CD4-positive, alpha-beta T cell treated with Interferon alpha-2 for 1 hour (primary cell): ENCODE data around the gene DPP6.

Experiments
- DNase-seq, 2 donors: peaks; one replicate each; pipeline ENCODE4 v3.0.0-alpha.2; 2020 to 2022

Gene DPP6

DNA sequence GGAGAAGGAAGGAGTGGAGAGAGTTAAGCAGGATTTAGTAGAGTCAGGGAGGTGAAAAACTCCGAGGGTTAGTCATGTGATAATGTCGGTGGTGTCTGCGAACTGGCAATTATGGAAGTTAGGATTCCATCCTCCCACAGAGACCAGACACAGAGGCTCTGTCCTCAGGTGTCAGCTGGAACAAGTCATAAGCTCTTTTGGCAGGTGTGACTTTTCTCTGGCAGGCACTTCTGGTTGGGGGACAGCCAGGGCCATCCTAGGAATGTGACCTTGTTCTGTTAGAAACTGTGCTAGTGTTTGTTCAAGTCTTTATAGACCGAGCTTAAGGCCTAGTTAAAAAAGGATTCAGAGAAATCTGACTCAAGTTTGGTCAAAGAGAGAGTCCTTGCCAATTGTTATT, 371.0 kb downstream of the DPP6 start:
- no peak for DNase-seq

DNA sequence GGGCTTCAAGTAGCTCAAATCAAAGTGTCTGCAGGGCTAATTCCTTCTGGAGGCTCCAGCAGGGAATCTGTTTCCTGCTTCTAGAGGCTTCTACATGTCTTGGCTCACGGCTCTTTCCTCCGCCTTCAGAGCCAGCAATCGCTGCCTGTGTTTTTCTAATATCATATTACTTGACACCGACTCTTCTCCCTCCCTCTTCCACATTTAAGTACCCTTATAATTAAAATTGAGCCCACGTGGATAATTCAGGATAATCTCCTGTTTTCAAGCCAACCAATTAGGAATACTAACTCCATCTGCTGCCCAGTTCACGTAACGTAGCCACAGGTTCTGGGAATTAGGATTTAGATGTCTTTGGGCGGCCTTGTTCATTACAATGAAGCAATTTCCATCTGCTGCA, 372.2 kb downstream of the DPP6 start:
- no peak for DNase-seq

DNA sequence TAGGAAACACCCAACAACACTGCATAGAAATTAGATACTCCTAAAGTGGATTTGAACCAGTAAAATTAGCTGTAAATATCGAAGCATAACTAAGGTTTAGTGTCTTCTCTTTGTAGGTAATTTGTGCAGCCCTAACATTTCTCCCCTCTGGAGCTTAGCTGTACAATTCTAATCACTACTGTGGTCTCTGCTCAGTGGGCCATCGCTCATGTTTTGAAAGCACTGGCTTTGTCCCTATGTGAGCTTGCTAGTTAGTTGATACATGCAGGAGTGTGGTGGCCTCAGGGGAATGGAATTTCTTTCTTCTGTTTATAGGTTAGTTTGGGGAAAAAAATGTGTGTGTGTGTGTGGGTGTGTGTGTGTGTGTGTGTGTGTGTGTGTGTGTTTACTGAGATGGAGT, 373.1 kb downstream of the DPP6 start:
- DNase-seq, result no peak

- DNase-seq, result no peak
These were observed 374.6 kb downstream of the DPP6 start for GRCh38 chr7:154426778-154427177.

DNA sequence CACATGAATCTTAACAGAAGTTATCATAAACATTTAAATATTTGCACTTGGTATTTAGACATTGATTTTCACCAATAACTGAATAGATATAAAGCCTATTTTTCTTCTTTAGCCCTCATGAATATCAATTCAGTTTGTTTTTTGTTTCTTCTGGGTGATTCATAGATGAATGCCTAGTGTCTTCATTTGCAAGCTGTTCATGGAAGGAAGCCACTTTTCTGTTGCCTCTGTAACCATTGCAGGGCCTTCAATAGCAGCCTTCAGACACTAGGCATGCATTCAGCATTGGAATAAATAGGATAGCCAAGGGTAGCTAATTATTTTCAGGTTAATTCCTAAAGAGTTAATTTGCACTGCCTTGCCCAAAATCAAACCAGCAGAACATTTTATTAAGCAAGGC, 375.3 kb downstream of the DPP6 start:
- no peak for DNase-seq

- DNase-seq, result no peak
These were observed 377.6 kb downstream of the DPP6 start for GRCh38 chr7:154429666-154430404.

DNA sequence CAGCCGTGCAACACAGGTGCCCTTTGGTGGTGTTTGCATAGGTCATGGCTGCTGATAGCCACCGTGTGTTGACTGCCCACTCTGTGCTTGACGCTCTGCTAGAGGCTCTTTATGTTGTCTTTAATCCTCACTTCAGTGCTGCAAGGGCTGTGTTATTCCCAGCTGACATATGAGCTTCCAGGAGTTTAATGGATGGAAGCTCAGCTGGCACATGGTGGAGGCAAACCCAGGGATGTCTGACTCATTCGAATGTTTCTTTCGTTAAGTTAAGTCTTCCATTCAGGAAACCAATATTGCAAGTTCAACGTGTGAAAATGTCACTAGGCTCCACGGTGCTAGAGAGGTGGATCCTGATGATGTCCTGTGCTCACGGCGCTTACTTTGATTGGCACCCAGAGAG, 378.4 kb downstream of the DPP6 start:
- DNase-seq, result no peak

DNA sequence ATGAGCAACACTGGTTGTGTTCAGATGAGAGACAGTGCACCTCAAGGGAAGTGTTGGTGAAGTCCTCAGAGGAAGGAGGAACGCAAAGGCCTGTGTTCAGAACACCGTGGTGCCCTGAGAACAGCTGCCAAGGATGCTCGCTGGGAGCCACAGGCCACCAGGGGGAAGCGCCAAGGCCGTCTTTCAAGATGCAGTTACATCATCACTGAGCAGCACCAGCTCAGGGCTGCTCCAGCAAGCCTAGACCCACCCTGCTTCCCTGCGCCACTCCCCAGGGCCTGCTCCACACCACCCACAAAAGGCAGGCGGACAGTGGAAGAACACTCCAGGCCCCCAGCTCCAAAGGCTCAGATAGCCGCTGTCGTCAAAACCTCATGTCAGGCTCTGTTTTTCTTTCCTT, 378.8 kb downstream of the DPP6 start:
- no peak for DNase-seq

GRCh38 chr7:154433632-154434598, 381.7 kb downstream of the DPP6 start:
- no peak for DNase-seq

- DNase-seq, result no peak
These were observed 384.4 kb downstream of the DPP6 start for GRCh38 chr7:154436560-154436959.

DNA sequence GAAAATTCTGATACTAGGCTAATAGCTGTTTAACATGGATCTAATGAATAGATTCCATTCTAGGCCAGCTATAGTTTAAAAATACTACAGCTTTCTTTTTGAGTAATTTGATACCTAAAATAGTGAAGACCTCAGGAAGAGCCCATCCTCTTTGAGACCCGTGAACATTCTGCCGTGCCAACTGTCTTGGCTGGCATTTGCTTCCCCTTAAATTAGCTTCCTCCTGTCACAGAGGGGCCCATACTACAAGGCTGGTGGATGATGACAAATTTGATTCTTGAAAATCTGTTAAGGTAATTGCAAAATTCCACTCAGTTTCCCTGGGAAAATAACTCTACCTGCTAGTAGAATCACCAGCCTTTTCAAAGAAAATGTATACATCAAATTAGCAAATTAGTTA, 385.0 kb downstream of the DPP6 start:
- no peak for DNase-seq

DNA sequence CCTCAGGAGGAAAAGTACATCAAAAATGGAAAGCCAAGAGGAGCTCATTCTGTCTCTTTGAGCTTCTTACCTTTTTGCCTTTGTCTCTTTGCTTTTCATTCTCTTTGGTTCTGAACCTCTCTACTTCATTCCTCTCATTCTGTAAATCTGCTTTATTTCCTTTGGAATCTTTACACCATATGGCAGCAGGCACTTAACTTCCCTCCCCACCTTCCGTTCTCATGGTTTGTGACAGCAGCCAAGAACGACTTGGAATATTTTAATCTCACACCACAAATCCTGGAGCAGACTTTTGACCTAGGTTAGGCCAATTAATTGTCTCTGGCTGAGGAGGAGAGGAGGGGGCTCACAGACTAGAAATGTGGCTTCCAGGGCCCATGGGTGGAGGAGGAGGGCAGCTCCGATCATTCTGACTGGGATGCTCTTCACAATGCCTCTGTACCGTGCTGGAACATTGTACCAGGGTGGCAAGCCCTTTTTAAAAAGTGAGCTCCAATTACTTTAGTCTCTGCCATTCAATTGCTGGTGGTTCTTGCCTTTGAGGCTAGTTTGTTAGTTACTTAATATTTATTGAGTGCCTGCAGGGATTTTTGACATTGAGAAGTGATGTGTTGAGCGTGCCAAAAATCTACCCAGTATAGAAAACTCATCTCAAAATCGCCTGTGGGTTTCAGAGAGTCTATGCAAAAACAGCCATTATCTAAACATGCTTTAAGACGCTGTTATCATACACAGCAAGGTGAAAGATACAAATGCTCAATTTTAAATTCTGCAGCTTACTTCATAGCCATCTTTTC, 386.6 kb downstream of the DPP6 start:
- DNase-seq, result no peak

DNA sequence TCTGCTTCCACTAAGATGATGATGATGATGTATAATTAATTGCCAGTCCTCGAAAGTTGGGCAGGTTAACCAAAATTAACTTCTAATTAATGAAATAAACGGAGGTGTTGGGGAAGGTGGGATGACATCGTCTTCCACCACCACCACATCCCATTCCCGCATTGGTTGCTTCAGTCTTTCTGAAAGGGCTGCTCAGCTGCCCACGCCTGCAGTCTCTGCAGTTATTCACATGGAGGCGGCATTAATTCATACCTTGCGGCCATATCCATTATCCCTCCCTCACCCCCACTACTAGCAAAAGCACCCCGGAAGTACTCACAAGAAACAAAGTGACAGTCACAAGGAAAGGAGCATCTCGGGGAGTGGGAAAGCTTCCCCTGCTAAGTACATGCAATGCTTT, 387.9 kb downstream of the DPP6 start:
- DNase-seq, result no peak

DNA sequence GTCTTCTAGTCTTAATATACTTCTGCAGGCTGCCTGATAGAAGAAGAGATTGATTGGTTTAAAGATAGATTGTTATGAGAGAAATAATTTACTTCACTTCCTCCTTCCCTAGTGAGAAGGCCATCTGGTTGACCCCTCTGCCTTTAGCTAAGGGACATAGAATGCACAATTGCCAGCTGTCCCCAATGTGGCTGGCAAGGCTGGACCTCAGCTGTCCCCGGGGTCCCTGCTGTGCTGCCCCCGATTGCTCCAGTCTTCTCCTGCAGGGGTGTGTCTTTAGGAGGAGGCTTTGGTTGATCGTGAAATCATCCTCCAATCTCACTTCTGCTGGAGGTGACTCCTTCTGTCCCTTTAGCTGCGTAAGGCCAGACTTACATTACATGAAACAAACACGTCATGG, 388.5 kb downstream of the DPP6 start:
- DNase-seq, result no peak

- DNase-seq, result no peak
These were observed 389.6 kb downstream of the DPP6 start for GRCh38 chr7:154441811-154442210.

DNA sequence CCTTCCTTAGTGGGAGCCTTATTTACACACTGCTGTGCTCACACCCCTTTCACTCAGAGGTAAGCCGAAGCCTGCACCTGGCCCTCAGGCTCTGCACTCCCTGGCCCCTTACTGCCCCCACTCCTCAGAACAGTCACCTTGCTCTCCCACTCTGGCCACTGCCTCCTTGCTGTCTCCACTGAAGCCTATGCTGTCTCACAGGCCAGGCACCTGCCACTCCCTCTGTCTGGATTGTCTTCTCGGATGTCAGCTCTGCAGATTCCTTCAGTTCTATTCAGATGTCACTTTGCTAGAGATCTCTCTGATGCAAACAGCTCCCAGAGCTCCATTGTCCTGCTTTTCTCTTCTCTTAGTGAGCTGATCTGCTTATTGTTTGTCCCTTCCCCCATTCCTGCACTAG, 390.7 kb downstream of the DPP6 start:
- no peak for DNase-seq

DNA sequence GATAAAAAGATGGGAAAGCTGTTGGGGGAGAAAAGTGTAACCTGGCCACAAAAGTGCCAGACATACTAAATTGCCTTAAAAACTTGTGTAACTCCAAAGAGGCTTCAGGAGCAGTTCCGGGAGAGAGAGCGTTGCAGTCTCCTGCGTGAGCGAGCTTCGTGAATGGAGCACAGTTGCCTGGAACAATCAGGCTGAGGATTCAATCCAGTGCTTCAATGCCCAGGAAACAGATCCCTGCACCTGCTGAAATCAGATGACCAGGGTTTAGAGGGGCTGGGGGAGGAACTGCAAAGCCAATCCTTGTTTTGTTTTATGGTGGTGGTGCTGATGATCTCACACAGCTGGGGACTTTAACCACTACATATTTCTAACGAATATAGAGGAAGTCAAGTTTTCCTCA, 398.3 kb downstream of the DPP6 start:
- no peak for DNase-seq

DNA sequence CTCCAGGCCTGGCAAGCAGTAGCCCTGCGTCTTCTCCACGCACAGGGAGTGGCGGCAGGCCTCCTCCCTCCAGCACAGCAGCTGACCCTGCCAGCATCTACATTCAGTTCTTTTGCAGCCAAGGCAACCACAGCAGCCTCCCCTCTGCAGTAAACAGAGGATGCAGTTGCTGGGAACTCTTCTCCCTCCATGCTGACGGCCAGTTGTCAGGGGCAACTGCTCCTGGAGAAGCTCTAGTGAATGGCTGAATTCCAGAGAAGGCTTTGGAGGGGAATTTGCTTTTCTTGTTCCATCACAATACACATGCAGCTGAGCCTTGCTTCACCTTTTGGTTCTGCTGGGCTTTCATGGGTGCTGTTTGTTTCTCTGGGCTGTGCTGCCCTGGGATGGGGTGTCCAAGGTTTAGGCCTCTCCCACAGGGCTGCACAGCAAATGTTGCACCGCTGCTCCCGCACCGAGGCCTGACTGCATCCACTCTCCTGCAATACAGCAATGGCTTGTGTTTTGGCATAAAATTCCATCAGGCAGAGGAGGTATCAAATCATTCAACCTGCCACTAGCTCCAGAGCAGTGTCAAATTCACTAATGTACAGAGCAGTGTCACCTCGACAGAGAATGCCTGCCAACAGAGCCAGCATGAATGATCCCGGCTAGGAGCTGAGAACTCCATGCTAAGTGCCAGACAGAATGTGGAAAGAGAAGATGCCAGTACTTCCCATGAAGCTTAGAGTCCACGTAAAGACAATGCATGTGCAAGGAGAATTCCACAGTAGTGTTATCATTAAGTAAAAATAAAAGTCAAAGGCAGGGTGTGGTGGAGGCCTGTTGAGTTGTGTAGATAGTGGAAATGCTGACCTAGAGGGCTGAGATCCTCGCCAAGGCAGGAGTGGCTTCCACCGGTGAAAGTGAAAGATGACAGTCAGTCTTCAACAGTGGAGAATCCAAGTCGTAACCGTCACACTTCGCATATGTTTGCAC, 399.6 kb downstream of the DPP6 start:
- DNase-seq, result no peak

DNA sequence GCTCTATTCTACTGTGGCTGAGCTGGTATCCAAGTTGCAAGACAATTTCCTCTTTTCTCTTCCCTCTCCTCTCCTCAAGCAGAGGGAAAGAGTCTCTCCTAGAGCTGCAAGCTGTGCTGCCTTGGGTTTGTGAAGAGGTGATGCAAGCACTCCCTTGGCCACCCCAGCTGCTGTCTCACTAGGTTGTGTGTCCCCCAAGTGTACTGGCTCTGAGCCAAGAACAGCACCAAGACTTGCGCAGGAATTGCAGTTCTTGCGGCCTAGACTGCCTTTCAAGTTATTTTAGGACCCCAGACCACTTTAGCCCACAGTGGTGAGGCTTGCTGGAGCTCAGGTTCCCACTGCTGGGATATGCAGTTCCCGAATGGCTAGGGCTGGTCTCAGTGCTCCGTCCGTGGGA, 411.6 kb downstream of the DPP6 start:
- DNase-seq, result no peak

DNA sequence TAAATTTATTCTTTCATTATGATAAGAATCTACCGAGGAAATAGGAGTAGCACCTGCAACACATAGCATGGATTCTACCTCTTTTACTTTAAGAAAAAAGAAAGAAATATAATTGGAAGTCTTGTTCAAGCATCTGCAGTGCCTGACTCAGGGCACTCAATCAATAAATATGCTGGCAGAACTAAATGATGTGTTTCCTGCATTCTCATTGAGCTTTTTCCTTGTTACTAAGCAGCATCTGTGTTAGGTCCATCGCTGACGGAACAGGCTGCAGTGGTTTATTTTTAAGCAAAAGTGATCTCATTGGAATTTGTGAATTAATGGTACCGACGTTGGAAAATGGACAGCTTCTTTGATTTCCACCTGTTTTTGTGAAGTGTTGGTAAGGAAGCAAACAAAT, 417.5 kb downstream of the DPP6 start:
- DNase-seq, result no peak

- no peak for DNase-seq
These were observed 420.1 kb downstream of the DPP6 start for GRCh38 chr7:154472343-154472742.

DNA sequence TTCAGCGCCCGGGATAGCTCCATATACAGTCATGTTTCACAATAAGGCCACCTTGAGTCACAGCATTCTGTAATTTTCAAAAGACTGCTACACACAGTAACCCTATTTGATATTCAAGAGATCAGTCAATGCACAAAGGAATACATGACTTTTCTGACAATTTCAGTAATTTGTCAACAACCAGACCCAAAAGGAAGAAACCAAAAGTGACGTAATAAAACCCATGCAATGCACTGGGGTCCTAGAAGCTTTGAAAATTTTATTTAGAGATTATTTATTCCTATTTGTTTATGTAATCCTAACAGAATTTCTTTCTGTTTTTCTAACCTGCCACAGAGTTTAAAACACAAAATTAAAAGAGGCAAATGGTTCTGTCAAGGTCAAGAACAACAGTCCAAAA, 421.2 kb downstream of the DPP6 start:
- no peak for DNase-seq
